Measurements from ENCODE around the gene SLC25A31. TPM values are rescaled to one million over a fixed set of nuclear protein-coding genes. Genes with fewer than 3 reads are reported as not detected.

The SLC25A31 gene
- polyA plus RNA-seq, 1 donor (not counting 4 experiments of a cell fraction or from before 2014, with no cell fraction given), result not detected

DNA sequence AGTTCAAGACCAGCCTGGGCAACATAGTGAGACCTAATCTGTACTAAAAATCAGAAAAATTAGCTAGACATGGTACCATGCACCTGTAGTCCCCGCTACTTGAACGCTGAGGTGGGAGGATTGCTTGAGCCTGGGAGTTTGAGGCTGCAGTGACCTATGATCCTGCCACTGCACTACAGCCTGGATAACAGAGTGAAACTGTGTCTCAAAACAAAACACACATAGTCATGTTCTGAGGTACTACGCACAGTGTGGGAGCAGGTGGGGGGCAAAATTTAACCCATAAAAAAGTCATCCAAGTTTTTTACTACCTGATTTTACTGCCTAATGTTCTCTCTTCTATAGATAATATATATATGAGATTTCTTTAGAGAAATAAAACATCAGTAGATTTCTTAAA is 80.4 kb downstream of the SLC25A31 start:
- H3K4me3 ChIP-seq (ENCODE audit: control insufficient read depth in 2 of 3, extremely low read depth in 1 of 3, insufficient read depth in 2 of 3, low read depth in 1 of 3, low read length in 3 of 3), result no peak overlapping the region
- no peak for TF ChIP-seq EZH2 (IDR thresholded peaks at IDR 0.05; ENCODE audit: low read length)
- TF ChIP-seq, protein P1, sequence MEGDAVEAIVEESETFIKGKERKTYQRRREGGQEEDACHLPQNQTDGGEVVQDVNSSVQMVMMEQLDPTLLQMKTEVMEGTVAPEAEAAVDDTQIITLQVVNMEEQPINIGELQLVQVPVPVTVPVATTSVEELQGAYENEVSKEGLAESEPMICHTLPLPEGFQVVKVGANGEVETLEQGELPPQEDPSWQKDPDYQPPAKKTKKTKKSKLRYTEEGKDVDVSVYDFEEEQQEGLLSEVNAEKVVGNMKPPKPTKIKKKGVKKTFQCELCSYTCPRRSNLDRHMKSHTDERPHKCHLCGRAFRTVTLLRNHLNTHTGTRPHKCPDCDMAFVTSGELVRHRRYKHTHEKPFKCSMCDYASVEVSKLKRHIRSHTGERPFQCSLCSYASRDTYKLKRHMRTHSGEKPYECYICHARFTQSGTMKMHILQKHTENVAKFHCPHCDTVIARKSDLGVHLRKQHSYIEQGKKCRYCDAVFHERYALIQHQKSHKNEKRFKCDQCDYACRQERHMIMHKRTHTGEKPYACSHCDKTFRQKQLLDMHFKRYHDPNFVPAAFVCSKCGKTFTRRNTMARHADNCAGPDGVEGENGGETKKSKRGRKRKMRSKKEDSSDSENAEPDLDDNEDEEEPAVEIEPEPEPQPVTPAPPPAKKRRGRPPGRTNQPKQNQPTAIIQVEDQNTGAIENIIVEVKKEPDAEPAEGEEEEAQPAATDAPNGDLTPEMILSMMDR (optimal IDR thresholded peaks at IDR 0.05 in 1 of 3, IDR thresholded peaks at IDR 0.05 in 1 of 3, conservative IDR thresholded peaks at IDR 0.05 in 1 of 3; ENCODE audit: extremely low read depth in 1 of 3, insufficient read depth in 2 of 3, low read length in 3 of 3), result no peak
- no peaks in the 10 kb centered on the region for H3K9me3 ChIP-seq (ENCODE audit: control insufficient read depth, low read depth, low read length)
- H4K20me1 ChIP-seq (ENCODE audit: control insufficient read depth, extremely low read depth, insufficient read depth, low read length), result no peaks in the 10 kb centered on the region
- DNase-seq (ENCODE audit: low read depth, low spot score), result no peak
- H3K9ac ChIP-seq (ENCODE audit: control insufficient read depth, extremely low read depth, insufficient read depth, low read length), result no peak overlapping the region
- no peaks in the 10 kb centered on the region for H3K9me1 ChIP-seq (ENCODE audit: control insufficient read depth, extremely low read depth, insufficient read depth, low read length)
- peaks cover 0 to 6% of the 10 kb centered on the region in 2 experiments for H3K36me3 ChIP-seq (ENCODE audit: control insufficient read depth in 2 of 2, extremely low read depth in 1 of 2, insufficient read depth in 2 of 2, low read length in 2 of 2)
- FAIRE-seq, result no peak
- no peaks in the 10 kb centered on the region for H3K79me2 ChIP-seq (ENCODE audit: control insufficient read depth, insufficient read depth, low read length)
- no peaks in the 10 kb centered on the region for H3K27me3 ChIP-seq (ENCODE audit: control insufficient read depth, extremely low read depth, insufficient read depth, low read length)
- dilution Hi-C loops (cut with MboI; ENCODE audit: extremely low pct_ligation_motif_present, low sequenced_read_pairs), result no loop called here
- H2AFZ ChIP-seq (ENCODE audit: control insufficient read depth, low read length), result no peak overlapping the region
- no peaks in the 10 kb centered on the region for H3K4me1 ChIP-seq (ENCODE audit: control insufficient read depth, extremely low read depth, insufficient read depth, low read length)
- no peak overlapping the region for H3K27ac ChIP-seq (ENCODE audit: control insufficient read depth, insufficient read depth, low read length)
- H3K4me2 ChIP-seq (ENCODE audit: control insufficient read depth, extremely low read depth, insufficient read depth, low read depth, low read length), result no peak overlapping the region

DNA sequence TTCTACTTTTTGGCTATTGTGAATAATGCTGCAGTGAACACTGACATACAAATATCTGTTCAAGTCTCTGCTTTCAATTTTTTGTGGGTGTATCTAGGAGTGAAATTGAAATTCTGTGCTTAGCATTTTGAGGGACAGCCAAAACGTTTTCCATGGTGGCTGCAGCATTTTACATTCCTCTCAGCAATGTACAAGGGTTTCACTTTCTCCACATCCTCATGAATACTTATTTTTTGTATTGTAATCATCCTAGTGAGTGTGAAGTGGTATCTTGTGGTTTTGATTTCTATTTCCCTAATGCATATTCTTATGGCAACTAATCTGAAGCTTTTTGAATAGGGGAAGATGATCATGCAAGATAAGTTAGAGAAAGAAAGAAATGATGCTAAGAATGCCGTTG is 92.2 kb downstream of the SLC25A31 start:
- no peaks in the 10 kb centered on the region for H3K9me1 ChIP-seq (ENCODE audit: control insufficient read depth, extremely low read depth, insufficient read depth, low read length)
- no peak overlapping the region for H3K4me2 ChIP-seq (ENCODE audit: control insufficient read depth, extremely low read depth, insufficient read depth, low read depth, low read length)
- no peaks in the 10 kb centered on the region for H3K27me3 ChIP-seq (ENCODE audit: control insufficient read depth, extremely low read depth, insufficient read depth, low read length)
- H3K4me1 ChIP-seq (ENCODE audit: control insufficient read depth, extremely low read depth, insufficient read depth, low read length), result no peaks in the 10 kb centered on the region
- H4K20me1 ChIP-seq (ENCODE audit: control insufficient read depth, extremely low read depth, insufficient read depth, low read length), result no peaks in the 10 kb centered on the region
- H3K9ac ChIP-seq (ENCODE audit: control insufficient read depth, extremely low read depth, insufficient read depth, low read length), result no peak overlapping the region
- dilution Hi-C loops (cut with MboI; ENCODE audit: extremely low pct_ligation_motif_present, low sequenced_read_pairs), result no loop called here
- H3K9me3 ChIP-seq (ENCODE audit: control insufficient read depth, low read depth, low read length), result no peaks in the 10 kb centered on the region
- FAIRE-seq (no peak), DNase-seq (ENCODE audit: low read depth, low spot score) (no peak)
- H3K4me3 ChIP-seq (ENCODE audit: control insufficient read depth in 2 of 3, extremely low read depth in 1 of 3, insufficient read depth in 2 of 3, low read depth in 1 of 3, low read length in 3 of 3), result no peak overlapping the region
- H3K79me2 ChIP-seq (ENCODE audit: control insufficient read depth, insufficient read depth, low read length), result no peaks in the 10 kb centered on the region
- H3K27ac ChIP-seq (ENCODE audit: control insufficient read depth, insufficient read depth, low read length), result no peak overlapping the region
- TF ChIP-seq, protein P1 (optimal IDR thresholded peaks at IDR 0.05 in 1 of 3, IDR thresholded peaks at IDR 0.05 in 1 of 3, conservative IDR thresholded peaks at IDR 0.05 in 1 of 3; ENCODE audit: extremely low read depth in 1 of 3, insufficient read depth in 2 of 3, low read length in 3 of 3), result no peak
- no peak for TF ChIP-seq EZH2 (IDR thresholded peaks at IDR 0.05; ENCODE audit: low read length)
- peaks cover 0 to 3% of the 10 kb centered on the region in 2 experiments for H3K36me3 ChIP-seq (ENCODE audit: control insufficient read depth in 2 of 2, extremely low read depth in 1 of 2, insufficient read depth in 2 of 2, low read length in 2 of 2)
- no peak overlapping the region for H2AFZ ChIP-seq (ENCODE audit: control insufficient read depth, low read length)

Other genes with a start within 250 kb of the SLC25A31 start
- gene INTU, start 97.4 kb upstream of the SLC25A31 start, polyA plus RNA-seq, result 1.8 to 7.0 TPM (median 5.0 TPM) in 3 replicates
- 14.3 to 25.4 TPM (median 18.2 TPM) in 3 replicates for gene HSPA4L, start 51.9 kb downstream of the SLC25A31 start, polyA plus RNA-seq
- 5.7 to 21.4 TPM (median 9.9 TPM) in 3 replicates for gene PLK4, start 150.5 kb downstream of the SLC25A31 start, polyA plus RNA-seq
- gene MFSD8, start 234.8 kb downstream of the SLC25A31 start, polyA plus RNA-seq, result 14.1 to 19.0 TPM (median 15.6 TPM) in 3 replicates
- gene ABHD18, start 235.0 kb downstream of the SLC25A31 start, polyA plus RNA-seq, result 2.5 to 4.6 TPM (median 2.7 TPM) in 3 replicates

All from keratinocyte (primary cell).